A549 treated with CpdA at 1 μM for 4 hours (cell line): ENCODE results near the gene C1orf141. TPM values are rescaled to one million over a fixed set of nuclear protein-coding genes. Genes with fewer than 3 reads are reported as not detected.

Source experiments
- total RNA-seq: library from RNA; stranded (reverse); fragments of 200-300 nt; extraction: Qiagen RNA extraction; gene quantifications from 5 replicates; pipeline ENCODE4 v1.2.3, GENCODE V29; 2022; ENCODE audit warnings: low read depth

C1orf141 gene
- not detected in 5 replicates for total RNA-seq

DNA sequence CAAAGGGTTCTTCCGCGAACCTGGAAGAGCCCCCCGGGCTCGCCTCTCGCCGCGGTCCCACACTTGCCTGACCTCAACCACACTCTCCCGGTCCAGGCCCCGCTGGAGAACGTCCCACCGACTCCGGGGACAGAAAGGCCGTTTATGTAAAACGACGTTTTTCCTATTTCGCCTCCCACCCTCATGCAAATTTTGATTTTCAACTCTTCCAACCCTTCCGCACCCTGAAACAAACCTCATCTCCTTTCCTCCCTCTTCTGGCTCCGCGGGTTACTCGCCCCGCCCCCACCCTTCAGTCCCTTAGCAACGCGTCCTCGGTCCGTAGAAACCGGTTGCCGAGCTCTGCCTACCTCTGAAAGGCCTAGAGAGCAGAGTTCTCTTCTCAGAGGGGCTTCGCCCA is at the start of gene C1orf141:
TSS of gene C1orf141 (minus strand) at position 276 of the 400 bp plus-strand sequence. CDS start 7,730 bp downstream, outside the sequence.

DNA sequence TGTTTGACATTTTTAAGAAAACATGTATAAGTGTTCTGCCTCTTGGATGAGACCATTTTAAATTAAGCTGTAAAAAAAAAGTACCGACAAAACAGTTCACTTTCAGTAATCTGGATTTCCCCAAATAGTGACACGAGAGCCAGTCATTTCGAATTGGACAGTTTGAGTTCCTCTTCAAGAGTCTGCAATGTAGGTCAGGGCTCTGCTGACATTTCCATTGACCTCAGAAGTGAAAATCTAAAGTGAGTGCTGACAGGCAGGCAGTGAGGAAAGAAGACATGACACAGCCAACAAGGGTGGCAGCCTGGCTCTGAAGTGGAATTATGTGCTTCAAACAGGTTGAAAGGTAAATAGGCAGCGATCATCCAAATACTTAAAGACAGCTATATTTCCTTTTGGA is 31.4 kb upstream of the C1orf141 start, which contains the start of gene IL23R:
TSS of gene IL23R (plus strand) at position 259 of the 400 bp plus-strand sequence. CDS start 1,667 bp downstream, outside the sequence.

DNA sequence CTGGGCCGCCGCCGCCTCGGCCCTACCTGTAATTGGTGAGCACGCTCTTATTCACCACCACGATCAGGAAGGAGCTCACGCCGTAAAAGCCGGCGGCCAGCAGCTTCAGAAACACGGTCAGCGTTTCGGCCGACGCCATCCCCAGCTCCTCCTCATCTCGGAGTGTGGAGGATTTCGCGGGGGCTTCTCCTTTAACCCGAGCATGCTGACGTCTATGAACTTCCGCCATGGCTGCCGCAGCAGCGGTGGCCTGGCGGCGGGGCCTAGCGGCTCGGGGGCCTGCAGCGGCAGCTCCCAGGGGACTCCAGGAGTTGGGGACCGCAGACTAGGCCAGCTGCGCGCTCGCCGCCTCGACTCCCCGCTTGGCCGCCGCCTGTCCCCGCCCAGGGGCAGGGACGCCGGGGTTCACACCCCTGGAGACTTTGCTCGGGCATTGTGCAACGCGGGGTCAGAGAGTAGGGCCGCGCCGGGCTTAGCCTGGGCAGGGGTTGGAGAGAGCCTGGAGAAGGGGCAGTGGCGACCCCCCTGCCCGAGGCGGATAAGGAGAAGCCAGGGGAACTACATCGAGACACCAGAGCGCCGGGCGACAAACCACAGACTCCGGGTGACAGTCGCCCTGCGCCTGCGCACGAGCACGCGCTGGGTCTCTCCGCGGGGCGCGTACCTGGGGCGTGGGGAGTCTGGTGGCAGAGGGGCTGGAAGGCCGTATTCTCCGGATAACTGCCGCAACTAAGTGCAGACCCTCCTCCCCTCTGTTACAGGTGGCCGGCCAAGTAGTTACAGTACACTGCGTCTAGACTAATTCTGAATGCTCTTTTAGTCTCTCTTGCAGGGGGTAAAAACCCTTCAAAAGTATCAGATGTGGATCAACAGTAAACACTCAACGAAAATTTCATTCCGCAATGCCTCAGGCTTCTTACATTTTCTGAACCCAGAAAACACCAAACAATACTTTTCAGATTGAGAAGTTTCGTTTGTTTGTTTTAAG is 80.7 kb downstream of the C1orf141 start, which contains the start of gene SLC35D1:
TSS of gene SLC35D1 (minus strand) at position 364 of the 988 bp plus-strand sequence. CDS start at position 229, 135 bp downstream.

Other genes starting within 250 kb of the C1orf141 start
- gene DNAI4, start 210.1 kb downstream of the C1orf141 start, total RNA-seq = 0.31 to 1.5 TPM (median 0.47 TPM) in 5 replicates
- 9.2 to 16.4 TPM (median 9.9 TPM) in 5 replicates for gene MIER1, start 210.0 kb downstream of the C1orf141 start, total RNA-seq
- 6.1 to 7.9 TPM (median 6.7 TPM) in 5 replicates for gene SLC35D1, start 80.8 kb downstream of the C1orf141 start, total RNA-seq
- not detected in 5 replicates for gene IL23R, start 31.5 kb upstream of the C1orf141 start, total RNA-seq
- not detected in 5 replicates for gene IL12RB2, start 172.9 kb upstream of the C1orf141 start, total RNA-seq